UCSD-AML1 (cell line): ENCODE results near the gene DAAM2.

ENCODE experiments used
- DNase-seq: peaks from one replicate; lab custom pipeline; 2025; ENCODE audit not compliant: unreplicated experiment; lab: John Stamatoyannopoulos, UW

Gene DAAM2

DNA sequence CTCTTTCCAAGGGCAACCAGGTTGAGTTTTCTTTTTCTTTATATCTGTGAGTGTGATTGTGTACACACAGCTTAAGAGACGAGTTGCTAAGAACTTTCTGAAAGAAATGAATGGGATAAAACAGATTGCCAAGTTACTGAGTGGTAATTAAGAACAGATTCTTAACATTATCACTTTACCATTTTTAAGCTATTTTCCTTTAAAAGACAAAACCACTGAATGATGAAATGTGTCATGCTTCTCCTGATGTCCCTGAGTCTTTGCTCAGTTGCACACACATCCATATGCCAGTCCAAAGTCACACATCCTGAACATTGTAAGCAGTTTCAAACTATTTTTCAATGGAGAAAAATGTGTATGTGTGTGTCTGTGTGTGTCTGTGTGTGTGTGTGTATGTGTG is 5.5 kb upstream of the DAAM2 start:
- no peak for DNase-seq

DNA sequence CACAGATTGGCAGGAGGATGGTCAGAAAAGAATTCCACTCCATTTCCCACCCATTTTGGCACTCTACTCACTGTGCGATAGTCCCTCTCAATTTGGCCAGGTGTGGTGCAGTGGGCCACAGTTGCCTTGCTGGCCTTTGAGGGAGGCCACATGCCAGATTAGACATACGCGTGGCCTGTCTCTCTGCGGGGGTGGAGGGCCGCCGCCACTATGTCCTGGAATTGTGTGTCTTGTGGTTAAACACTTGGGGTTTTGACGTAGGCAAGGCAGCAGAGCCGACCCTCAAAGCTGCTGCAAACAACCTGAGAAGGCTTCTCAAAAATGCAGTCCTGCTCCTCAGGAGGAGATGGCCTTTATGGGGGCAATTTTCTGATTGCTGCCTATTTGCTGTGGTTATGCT is 4.9 kb upstream of the DAAM2 start:
- no peak for DNase-seq

DNA sequence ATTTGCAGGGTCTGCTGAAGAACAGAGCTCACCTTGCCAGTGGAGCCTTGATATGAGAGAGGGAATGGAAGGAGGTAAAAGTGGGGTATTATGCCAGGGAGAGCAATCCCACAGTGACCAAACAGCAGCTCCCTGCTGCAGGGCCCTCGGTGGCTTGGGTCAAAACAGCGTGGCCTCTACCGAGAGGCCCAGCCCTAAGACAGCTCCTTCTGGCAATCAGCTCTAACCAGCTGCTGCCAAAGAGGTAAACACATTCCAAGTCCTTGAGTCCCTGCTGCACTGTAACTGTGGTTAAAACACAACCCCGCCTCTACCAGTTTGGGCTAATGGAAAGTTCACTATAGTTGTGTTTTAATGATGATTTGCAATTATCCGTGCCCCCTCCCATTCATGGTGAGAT is 1.4 kb upstream of the DAAM2 start:
- no peak for DNase-seq

DNA sequence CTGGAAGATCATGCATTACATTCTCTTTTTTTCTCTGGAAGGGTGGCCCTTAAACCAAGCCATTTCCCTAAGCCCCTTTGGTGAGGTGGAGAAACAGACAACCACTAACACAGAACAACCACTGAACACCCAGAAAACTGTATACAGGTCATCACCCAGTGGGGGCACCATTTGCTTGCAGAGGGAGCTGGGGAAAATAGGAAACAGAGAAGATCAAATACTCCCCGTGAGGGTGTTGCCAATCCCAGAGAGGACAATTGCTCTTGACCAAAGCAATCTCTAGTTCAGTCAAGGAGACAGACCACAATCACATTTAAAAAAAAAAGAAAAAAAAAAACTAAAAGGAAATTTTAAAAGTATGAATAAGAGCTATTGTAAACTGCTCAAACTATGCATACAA is 865 bp upstream of the DAAM2 start:
- no peak for DNase-seq

DNA sequence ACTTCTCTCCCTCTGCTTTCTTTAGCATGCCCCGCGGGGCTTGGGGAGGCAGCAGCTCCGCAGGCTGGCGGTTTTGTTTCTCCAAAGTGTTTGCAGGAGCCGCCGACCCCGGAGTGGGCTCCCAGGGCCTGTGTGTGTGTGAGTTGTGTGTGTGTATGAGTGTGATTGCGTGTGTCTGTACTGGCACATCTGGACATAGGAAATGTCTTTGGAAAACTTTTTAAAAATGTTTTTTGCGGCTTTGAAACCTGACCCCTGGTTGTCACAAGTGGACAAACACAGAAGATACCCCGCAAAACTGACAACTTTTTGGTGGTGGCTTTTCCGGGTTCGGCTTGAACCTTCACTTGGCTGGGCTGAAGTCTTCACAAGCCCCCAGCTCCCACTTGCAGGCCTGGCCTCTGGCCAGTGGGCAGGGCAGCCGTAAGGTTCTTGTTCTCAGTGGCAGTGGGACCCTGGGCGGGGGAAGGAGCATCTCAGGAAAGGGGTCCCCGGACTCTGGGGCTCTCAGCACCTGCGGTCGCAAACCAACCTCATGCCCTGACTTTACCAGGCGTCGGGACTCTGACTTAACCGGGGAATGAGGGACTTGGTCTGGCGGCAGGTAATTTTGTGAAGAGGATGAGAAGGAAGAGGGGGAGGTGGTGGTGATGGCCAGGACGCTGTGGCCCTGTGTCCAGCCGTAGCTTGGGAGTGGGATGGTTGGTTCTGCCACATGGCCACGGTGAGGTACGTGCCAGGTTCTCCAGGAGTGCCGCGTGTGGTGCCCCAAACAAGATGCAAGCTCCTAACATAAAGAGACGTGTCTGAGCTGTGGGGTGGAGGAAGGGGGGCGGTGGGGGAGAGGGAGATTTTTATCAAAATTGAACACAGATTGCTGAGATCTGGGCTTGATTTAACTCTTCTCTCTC is 619 bp downstream of the DAAM2 start:
- no peak for DNase-seq

DNA sequence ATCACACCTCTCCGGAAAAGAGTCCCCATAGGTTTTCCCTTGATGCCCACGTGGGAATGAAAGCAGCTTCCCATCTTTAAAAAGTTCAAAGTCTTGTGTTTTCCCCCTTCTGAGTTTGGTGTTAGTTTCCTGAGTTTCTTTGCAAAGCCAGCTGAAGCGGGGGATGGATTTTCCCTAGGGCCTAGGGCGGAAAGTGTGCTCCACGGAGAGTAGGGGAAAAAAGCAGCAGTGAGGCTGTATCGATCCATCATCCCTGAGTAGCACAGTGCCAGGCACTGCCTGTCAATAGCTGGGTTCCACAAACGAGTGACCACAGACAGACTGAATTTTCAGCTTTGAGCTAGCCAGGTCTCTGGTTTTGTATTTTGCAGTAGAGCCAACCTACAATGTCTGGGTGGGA is 1.3 kb downstream of the DAAM2 start:
- DNase-seq = no peak

DNA sequence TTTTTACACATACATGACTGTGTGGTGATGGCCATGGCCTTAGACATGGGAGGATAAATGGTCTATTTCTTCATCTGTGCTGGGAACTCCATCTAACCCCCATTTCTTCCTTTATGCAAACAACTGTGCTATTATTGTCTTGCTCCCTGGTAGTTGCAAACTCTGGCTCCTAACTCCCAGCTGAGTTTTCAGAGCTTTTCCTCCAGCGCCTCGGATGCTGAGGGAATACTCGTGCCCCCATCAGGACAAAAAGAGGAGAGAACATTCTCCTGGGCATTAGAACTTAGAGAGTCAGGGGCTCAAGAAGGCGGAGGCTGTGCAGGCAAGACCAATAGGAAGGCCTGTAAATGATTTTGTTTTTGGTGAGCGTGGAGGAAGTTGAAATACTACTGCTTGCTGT is 2.1 kb downstream of the DAAM2 start:
- DNase-seq = no peak

DNA sequence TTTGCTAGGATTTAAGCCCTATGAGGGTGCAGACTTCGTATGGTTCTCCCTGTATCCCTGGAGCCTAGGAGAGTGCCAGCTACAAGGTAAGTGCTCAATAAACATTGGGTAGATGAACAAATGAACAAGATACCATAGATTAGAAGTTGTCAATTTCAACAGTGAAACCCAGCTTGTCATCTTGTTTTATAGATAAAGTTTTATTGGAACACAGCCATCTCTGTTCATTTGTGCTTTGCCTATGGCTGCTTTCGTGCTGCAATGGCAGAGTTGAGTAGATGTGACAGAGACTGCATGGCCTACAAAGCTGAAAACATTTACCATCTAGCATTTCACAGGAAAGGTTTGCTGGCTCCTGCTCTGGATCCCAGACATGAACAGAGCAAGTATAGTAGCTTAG is 5.6 kb downstream of the DAAM2 start:
- DNase-seq = no peak

DNA sequence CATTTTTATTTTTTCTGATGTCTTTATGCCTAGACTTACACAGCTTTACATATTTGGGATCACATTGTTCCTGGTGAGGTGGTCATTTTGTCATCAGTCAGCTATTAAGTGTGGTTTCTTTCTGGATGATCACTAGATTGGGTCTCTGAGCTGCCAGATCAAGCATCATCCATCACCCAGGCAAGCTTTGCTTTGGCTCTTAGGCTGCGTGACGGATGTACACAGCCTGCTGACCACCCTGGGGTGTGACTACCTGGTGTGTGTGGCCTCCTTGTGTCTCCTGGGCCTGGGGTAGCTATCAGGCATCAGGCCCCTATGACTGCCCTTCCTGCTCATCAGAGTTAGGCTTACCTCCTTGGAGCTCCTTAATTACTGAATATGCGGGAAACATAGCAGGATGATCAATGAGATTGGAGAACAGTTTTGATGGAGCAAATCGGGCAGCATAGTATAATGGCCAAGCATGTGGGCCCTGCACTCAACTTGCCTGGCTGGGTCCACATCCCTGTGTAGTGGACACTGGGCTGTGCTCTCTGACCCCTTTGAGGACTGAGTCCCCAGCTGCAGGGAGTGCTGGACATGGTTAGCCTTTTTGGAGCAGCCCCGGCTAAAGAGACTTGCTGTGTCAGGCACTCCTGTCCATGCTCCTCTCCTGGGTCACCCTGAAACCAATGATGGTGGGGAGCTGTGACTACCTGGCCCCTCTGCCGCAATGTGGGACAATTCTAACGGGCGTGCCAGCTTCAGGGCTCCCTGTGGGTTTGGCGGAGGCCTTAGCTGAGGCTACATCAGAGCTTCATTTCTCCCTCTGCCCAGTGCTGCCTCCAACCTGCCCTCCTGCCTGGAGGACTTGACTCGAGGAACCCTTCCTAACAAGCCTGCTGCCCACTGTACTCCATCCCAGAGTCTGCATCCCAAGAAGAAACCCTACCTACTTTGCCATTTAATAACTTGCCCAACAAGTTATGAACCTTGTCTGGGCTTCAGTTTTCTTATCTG is 8.2 kb downstream of the DAAM2 start:
- no peak for DNase-seq

DNA sequence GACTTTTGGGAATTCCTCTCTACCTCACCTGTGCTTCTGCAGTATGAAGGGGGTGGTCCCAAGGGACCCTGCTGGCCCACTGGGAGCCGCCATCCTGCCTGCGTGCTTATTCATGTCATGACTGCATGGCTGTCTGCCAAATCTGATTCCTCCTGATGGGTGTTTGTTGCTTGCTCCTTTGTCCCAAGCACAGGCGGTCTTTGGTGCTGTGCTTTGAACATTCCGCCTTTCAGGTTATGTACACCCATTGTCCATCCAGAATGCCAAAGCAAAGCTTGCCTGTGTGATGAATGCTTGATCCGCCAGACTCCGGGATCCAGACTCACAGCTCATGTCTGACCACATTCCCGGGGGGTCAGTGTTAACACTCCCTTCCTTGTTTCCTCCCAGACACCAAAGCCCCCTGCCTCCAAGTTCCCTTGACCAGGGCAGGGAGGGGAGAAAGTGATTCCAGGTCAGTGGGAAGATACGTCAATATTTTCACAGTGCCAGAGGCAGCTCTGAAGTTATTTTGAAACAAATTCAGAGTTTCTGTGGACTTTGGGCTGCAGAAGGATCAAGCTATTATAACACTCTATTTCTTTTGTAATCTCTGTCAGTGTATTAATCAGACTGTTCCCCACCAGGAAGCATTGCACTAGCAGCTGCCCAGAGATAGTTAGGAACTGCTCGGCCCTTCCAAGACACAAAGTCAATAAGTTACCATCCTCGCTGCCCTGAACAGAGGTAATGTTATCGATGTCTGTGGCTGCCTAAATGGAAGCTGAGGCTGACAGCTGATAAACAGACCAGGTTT is 9.5 kb downstream of the DAAM2 start:
- DNase-seq = no peak

DNA sequence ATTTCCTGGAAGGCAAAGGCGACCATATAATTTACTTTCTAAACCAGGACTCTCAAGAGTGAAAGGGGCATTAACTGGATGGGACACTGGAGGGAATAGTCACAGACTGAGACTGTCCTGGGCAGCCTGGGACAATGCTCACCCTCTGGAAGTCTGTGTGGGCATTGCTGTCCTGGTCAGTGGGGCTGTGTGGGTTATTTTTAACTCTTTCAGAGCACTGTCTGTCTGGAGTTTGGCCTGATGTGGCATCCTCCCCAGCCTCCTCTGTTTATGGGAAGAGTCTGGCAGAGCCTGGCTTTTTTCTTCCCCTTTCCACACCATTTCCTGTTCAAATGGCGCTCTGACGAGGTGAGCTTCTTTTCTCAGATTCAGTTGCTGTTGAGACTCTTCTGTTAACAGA is 11.7 kb downstream of the DAAM2 start:
- no peak for DNase-seq

DNA sequence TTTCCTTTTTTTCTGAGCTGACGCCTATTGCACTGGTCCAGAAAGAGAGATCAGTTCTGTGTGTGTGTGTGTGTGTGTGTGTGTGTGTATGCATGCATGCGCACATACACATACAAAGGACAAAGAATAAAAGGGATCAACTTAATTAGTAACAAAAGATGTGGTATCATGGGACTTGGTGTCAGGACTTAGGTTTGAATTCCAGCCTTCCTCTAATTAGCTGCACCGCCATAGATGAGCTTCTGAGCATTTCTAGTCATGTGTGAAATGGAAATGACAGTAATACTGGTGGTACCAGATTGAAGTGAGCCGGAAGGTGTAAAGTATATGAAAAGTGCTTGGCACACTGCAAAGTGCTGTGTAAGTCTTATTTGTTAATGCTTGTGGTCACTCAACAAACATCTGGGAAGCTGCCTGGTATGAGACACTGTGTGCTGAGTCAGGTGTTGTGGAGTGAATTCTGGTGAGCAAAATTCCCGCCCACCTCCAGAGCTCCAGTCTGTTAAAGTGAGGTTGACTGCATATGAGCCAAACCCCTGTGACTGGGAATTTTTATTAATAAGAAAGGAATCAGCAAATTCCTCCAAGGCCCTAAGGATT is 12.4 kb downstream of the DAAM2 start:
- no peak for DNase-seq

DNA sequence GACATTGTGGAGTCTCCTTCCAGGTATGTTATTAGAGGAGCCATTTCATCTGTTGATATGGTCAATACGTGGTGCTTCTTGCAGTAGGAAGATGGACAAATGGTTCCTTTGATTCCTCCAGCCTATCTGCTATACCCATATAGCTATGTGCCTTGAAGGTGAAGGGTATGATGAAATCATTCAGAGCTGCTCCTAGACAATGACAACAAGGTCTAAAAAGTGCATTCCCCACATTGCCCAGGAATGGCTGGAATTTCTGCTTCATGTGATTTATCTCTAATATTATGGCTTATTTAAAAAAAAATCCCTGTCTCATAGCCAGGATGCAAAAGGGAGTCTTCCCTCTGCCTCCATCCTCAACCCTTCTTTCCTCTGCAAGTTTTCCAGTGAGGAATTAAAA is 14.1 kb downstream of the DAAM2 start:
- no peak for DNase-seq

DNA sequence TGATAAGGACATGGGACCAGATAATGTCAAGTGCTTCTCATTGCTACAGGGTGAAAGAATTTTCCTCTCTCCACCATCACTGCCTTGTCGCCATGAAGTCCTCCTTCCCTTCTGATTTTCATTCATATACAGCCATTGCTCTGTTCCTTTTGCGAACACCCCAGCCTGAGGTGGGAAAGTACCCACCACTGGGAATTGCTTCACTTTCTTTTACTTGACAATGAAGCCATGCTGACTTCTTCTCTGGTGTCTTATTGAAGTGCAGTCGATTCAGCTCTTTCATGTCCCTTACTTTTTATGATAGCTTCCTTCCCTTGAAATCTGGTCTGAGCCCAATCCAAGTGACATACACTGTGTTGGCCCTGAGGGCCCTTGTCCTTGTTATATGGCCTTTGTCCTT is 16.2 kb downstream of the DAAM2 start:
- DNase-seq = no peak

DNA sequence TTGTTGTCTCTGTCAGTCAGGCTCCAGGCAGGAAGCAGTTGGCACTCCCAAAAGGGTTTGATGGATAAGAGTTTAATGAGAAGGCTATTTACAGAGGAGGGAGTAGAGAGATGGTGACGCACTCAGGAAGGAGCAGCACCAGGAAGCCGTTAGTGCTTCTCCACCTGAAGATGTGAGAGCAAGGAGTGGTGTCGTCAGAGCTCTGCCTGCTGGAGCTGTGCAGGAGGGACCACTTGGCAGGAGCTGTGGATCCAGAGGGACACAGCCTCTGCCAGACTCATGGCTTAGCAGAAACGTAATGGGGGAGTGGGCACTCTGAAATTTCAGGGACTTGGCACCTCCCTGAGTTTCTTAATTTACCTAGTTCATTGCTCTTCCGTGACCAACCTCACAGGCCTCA is 16.8 kb downstream of the DAAM2 start:
- no peak for DNase-seq

DNA sequence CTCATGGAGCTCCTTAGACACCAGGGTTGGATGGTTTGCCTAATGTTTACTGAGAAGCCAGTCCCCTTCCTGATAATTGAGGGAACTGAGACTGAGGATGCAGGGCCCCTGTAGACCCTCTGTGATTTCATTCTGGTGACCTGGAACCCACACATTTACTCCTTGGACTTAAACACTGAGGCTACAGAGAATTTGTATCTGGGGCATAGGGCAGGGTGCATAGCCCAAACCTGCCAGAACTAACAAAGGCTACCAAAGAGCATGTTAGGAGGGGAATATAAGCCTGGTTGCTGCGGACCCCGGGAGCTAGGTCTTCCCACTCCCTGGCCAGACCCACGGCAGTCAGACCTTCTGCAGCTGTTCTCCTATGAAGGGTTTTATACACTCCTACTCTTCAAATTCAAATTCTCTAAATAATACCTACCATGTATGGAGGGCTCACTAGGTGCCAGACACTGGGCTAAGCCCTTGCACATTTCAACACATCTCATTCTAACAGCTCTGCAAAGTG is 19.7 kb downstream of the DAAM2 start:
- no peak for DNase-seq

DNA sequence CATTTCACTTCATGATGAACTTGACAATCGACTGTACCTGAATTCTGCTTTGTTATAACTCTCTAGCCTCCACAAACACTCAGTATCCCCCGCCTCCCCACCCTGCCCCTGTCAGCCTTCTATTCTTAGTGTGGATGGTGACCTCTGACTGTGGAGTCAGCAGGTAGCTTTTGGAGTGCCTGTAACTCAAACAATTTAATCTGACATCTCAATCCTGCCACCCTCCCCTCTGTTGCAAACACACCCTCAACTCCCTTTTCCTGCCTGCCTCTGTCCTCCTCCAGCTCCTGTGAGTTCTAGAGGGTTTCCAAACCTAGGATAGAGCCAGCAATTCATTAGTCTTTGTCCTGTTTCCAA is 20.3 kb downstream of the DAAM2 start:
- DNase-seq = no peak

DNA sequence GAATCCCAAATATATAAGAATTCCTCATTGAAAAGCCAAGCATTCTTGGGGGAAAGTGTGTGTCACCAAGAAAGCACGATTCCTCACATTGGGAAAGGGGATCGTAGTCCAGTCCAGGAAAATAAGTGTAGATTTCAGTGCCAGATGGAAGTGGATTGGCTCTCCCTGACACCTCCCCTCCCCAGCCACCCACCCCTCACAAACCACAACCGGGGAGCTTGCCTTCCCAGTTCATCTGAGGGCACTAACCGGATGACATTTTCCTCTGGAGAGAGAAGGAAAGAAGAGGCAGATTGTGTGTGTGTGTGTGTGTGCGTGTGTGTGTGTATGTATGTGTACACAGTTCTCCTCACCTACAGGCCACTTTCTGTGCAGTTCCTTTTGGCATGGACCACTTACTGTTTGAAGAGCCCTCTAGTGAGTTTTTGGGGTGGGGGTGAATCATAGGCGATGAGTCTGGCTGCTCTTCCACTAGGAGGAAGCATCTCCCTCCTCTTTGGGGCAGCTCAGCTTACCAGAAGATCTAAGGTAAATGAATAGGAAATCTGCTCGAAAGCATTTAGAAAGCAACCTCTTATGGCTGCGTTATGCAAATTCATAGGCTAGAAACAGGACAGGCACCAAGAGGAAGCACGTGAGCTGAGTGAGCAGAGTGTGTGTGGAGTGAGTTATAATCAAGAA is 20.8 kb downstream of the DAAM2 start:
- no peak for DNase-seq

DNA sequence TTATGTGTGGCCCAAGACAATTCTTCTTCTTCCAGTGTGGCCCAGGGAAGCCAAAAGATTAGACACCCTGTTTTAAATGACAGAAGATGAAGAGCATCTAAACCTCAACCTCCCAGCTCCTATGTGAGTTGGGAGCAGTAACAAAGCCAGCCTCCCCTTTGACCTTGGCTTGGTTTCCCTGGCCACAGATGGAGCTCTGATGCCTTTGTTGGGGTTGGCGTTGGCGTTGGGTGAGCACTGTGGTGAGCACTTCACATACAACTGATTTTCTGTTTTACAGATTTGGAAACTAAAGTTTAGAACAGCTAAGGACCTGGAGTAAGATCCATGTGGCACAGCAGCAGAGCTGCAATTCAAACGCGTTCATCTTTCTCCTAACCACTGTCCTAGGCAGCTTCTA is 22.1 kb downstream of the DAAM2 start:
- DNase-seq = no peak

DNA sequence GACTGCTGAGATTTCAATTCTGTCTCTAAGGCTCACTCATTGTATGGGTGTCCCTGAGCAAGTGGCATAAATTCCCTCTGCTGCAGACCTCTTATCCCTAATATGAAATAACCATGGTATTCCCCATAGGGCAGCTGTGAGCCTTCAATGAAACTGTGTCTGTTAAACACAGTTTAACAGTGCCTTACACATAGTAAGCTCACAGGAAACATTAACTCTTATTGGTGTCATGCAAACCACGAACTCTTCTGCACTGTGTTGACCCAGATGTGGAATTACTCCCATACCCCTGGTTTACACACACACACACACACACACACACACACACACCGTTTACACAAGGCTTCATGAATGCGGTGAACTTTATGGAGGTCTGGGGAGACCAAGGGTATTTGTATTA is 23.2 kb downstream of the DAAM2 start:
- DNase-seq = no peak
